Small intestine (tissue), 7 donors: ENCODE measurements around the gene PRSS12. TPM values are rescaled to one million over a fixed set of nuclear protein-coding genes. Genes with fewer than 3 reads are reported as not detected.
"Not testable (repeated sequence)": the region's sequence is repeated elsewhere in the genome, so short reads cannot be mapped to it uniquely, and the experiment has no call there.

ENCODE experiments used
- DNase-seq, 2 donors: peaks; one replicate each; pipeline versions ENCODE4 v3.0.0 to v3.0.0-alpha.2; 2013
- FAIRE-seq: peaks from 2 replicates; lab custom pipeline; 2012; peaks lifted over from hg19 to GRCh38; lab: Jason Lieb, UNC
- H3K27ac ChIP-seq, 3 donors: one replicate each; pipeline ENCODE4 v1.5.1; 2013; ENCODE audit warnings: low read length in 2 of 3, mild to moderate bottlenecking in 2 of 3, control low read depth in 1 of 3, inconsistent platforms in 1 of 3, low read depth in 1 of 3, moderate library complexity in 1 of 3
- H3K27me3 ChIP-seq, 3 donors: one replicate each; pipeline ENCODE4 v1.6.1; 2013; ENCODE audit warnings: low read length in 3 of 3, inconsistent platforms in 1 of 3; ENCODE audit not compliant: control insufficient read depth in 3 of 3, insufficient read depth in 3 of 3
- H3K36me3 ChIP-seq, 3 donors: one replicate each; pipeline ENCODE4 v1.6.1; 2013; ENCODE audit warnings: low read length in 3 of 3, inconsistent platforms in 1 of 3, low read depth in 1 of 3, mild to moderate bottlenecking in 1 of 3, moderate library complexity in 1 of 3; ENCODE audit not compliant: control insufficient read depth in 3 of 3, insufficient read depth in 2 of 3
- H3K4me1 ChIP-seq, 3 donors: one replicate each; pipeline ENCODE4 v1.6.1; 2013; ENCODE audit warnings: low read length in 2 of 3, inconsistent platforms in 1 of 3, low read depth in 1 of 3, mild to moderate bottlenecking in 1 of 3, moderate library complexity in 1 of 3; ENCODE audit not compliant: control insufficient read depth in 3 of 3, insufficient read depth in 2 of 3
- H3K4me3 ChIP-seq, 3 donors: one replicate each; pipeline ENCODE4 v1.5.1; 2013; ENCODE audit warnings: low read length in 3 of 3, control low read depth in 1 of 3, inconsistent platforms in 1 of 3, low read depth in 1 of 3, mild to moderate bottlenecking in 1 of 3, moderate library complexity in 1 of 3
- H3K9me3 ChIP-seq, 2 donors: one replicate each; pipeline ENCODE4 v1.6.1; 2013; ENCODE audit warnings: low read depth in 1 of 2, low read length in 1 of 2; ENCODE audit not compliant: control insufficient read depth in 2 of 2, insufficient read depth in 1 of 2
- WGBS, 3 donors: extraction: QIAGEN DNeasy Blood & Tissue Kit; methylation state at CpG; one replicate each; pipeline ENCODE4 v1.1.7; 2013; 5-methylcytosine and 5-hydroxymethylcytosine counted together
- polyA plus RNA-seq, 4 donors: library from polyadenylated mRNA; stranded (reverse) in 3 of 4; unstranded in 1 of 4; fragments of 200-250 nt in 3 of 4; fragments of 120-200 nt in 1 of 4; gene quantifications; one replicate each; pipeline versions ENCODE4 v1.2.1 to v1.2.3, GENCODE V29; 2013
- donor health status: healthy with polysubstance abuse.
- donor health status: control.
- donor health status: control.
- donor health status: Bipolar disorder and iron deficiency.
- donor health status: healthy.

PRSS12 gene
- polyA plus RNA-seq, 4 donors: 2.2 to 20.8 (median 8.9) TPM

- WGBS, 3 donors: 38 to 66% (median 56%) methylated on average over 3 of the region's 3 CpGs
- FAIRE-seq: no peak
- H3K36me3 ChIP-seq: no peaks in the 10 kb centered on the region
These were observed 42.3 kb upstream of the PRSS12 start for GRCh38 chr4:118395057-118395644.

GRCh38 chr4:118392509-118392908 is 39.7 kb upstream of the PRSS12 start:
- DNase-seq, FAIRE-seq, H3K4me3 ChIP-seq, H3K9me3 ChIP-seq, H3K4me1 ChIP-seq, H3K27ac ChIP-seq, H3K36me3 ChIP-seq, H3K27me3 ChIP-seq: not testable (repeated sequence)
- WGBS, 3 donors: 92 to 93% (median 92%) methylated on average over 5 of the region's 5 CpGs

More at GRCh38 chr4:118395057-118395644, 42.3 kb upstream of the PRSS12 start:
- H3K27ac ChIP-seq: no peak overlapping the region
- H3K9me3 ChIP-seq: peaks cover 0 to 5% of the 10 kb centered on the region in 2 donors
- H3K27me3 ChIP-seq: no peaks in the 10 kb centered on the region
- no peak overlapping the region for H3K4me3 ChIP-seq
- DNase-seq: no peak
- H3K4me1 ChIP-seq: no peaks in the 10 kb centered on the region

- Histone ChIP-seq H3K27ac (no peak overlapping the region), H3K4me3 (no peak overlapping the region), H3K9me3 (peaks cover 0 to 8% of the 10 kb centered on the region in 2 donors), H3K4me1 (no peaks in the 10 kb centered on the region), H3K27me3 (no peaks in the 10 kb centered on the region), H3K36me3 (no peaks in the 10 kb centered on the region)
- 60 to 75% (median 65%) methylated on average over 2 of the region's 2 CpGs for WGBS, 3 donors
- FAIRE-seq (no peak), DNase-seq (no peak)
These were observed 37.3 kb upstream of the PRSS12 start for GRCh38 chr4:118390121-118390520.

GRCh38 chr4:118389721-118390120 is 36.9 kb upstream of the PRSS12 start:
- peaks cover 0 to 8% of the 10 kb centered on the region in 2 donors for H3K9me3 ChIP-seq
- H3K27ac ChIP-seq: no peak overlapping the region
- 55 to 69% (median 65%) methylated on average over 6 of the region's 6 CpGs for WGBS, 3 donors
- FAIRE-seq (no peak), DNase-seq (no peak)
- H3K4me3 ChIP-seq: no peak overlapping the region
- no peaks in the 10 kb centered on the region for H3K36me3 ChIP-seq
- H3K4me1 ChIP-seq: no peaks in the 10 kb centered on the region
- H3K27me3 ChIP-seq: no peaks in the 10 kb centered on the region

GRCh38 chr4:118388606-118389005 is 35.8 kb upstream of the PRSS12 start:
- WGBS, 3 donors: 63 to 73% (median 72%) methylated on average over 6 of the region's 6 CpGs
- Histone ChIP-seq H3K9me3 (peaks cover 0 to 8% of the 10 kb centered on the region in 2 donors), H3K27ac (no peak overlapping the region), H3K36me3 (no peaks in the 10 kb centered on the region), H3K4me1 (no peaks in the 10 kb centered on the region), H3K4me3 (no peak overlapping the region), H3K27me3 (no peaks in the 10 kb centered on the region)
- DNase-seq: no peak
- FAIRE-seq: no peak

- H3K9me3 ChIP-seq: no peaks in the 10 kb centered on the region
- 64 to 84% (median 66%) methylated on average over 3 of the region's 3 CpGs for WGBS, 3 donors
- H3K27me3 ChIP-seq: no peaks in the 10 kb centered on the region
- no peak overlapping the region for H3K27ac ChIP-seq
- no peaks in the 10 kb centered on the region for H3K4me1 ChIP-seq
- FAIRE-seq (no peak), DNase-seq (no peak)
- no peaks in the 10 kb centered on the region for H3K36me3 ChIP-seq
- no peak overlapping the region for H3K4me3 ChIP-seq
These were observed 29.1 kb upstream of the PRSS12 start for GRCh38 chr4:118381902-118382301.

- Histone ChIP-seq H3K4me3 (no peak overlapping the region), H3K9me3 (no peaks in the 10 kb centered on the region), H3K27ac (no peak overlapping the region), H3K36me3 (no peaks in the 10 kb centered on the region), H3K27me3 (no peaks in the 10 kb centered on the region), H3K4me1 (no peaks in the 10 kb centered on the region)
- WGBS, 3 donors: 84 to 93% (median 84%) methylated on average over 4 of the region's 4 CpGs
- FAIRE-seq (no peak), DNase-seq (no peak)
These were observed 20.9 kb upstream of the PRSS12 start for GRCh38 chr4:118373614-118374255.

GRCh38 chr4:118372251-118372650 is 19.4 kb upstream of the PRSS12 start:
- H3K27me3 ChIP-seq: no peaks in the 10 kb centered on the region
- no peaks in the 10 kb centered on the region for H3K4me1 ChIP-seq
- H3K9me3 ChIP-seq: no peaks in the 10 kb centered on the region
- DNase-seq (no peak), FAIRE-seq (no peak)
- no peaks in the 10 kb centered on the region for H3K36me3 ChIP-seq
- WGBS, 3 donors: 72 to 78% (median 73%) methylated on average over 4 of the region's 4 CpGs
- H3K27ac ChIP-seq: no peak overlapping the region
- H3K4me3 ChIP-seq: no peak overlapping the region
